Mammary epithelial cell (primary cell): ENCODE measurements around the gene CDK2AP2.

Source experiments
- EZH2 ChIP-seq: IDR thresholded peaks from 2 replicates; pipeline ENCODE4 v1.6.1; 2012; ENCODE audit warnings: low read length, inconsistent platforms, borderline replicate concordance
- TF ChIP-seq, protein P1 (sequence below), 2 donors: IDR thresholded peaks in 1 of 2; conservative IDR thresholded peaks in 1 of 2; 2 replicates each; pipeline ENCODE4 v1.5.1; 2011 to 2012; ENCODE audit warnings: inconsistent platforms in 2 of 2, low read length in 2 of 2, mild to moderate bottlenecking in 2 of 2, control low read depth in 1 of 2, low read depth in 1 of 2; ENCODE audit not compliant: insufficient read depth in 1 of 2; ENCODE audit errors: extremely low read depth in 1 of 2

GRCh38 chr11:67469508-67469811 is 38.5 kb downstream of the CDK2AP2 start:
- TF ChIP-seq EZH2, result no peak
- TF ChIP-seq, protein P1, sequence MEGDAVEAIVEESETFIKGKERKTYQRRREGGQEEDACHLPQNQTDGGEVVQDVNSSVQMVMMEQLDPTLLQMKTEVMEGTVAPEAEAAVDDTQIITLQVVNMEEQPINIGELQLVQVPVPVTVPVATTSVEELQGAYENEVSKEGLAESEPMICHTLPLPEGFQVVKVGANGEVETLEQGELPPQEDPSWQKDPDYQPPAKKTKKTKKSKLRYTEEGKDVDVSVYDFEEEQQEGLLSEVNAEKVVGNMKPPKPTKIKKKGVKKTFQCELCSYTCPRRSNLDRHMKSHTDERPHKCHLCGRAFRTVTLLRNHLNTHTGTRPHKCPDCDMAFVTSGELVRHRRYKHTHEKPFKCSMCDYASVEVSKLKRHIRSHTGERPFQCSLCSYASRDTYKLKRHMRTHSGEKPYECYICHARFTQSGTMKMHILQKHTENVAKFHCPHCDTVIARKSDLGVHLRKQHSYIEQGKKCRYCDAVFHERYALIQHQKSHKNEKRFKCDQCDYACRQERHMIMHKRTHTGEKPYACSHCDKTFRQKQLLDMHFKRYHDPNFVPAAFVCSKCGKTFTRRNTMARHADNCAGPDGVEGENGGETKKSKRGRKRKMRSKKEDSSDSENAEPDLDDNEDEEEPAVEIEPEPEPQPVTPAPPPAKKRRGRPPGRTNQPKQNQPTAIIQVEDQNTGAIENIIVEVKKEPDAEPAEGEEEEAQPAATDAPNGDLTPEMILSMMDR (conservative IDR thresholded peaks at IDR 0.05 in 1 of 2, IDR thresholded peaks at IDR 0.05 in 1 of 2; ENCODE audit: extremely low read depth in 1 of 2, insufficient read depth in 1 of 2, low read depth in 1 of 2, low read length in 2 of 2), result no peak
